OCI-LY7 (cell line): Measurements from ENCODE around the gene RAB21. TPM values are rescaled to one million over a fixed set of nuclear protein-coding genes. Genes with fewer than 3 reads are reported as not detected.

Experiments
- BruUV-seq: library from RNA; stranded (reverse); fragments of 400-500 nt; replicated peaks from 2 replicates; lab custom pipeline; 2021; lab: Mats Ljungman, UMichigan
- CTCF ChIA-PET: fragments of 300-600 bp; sonication (Branson Sonifier 250); formaldehyde crosslinking; loops from one replicate; lab custom pipeline; 2022; ENCODE audit warnings: antibody characterized with exemption; ENCODE audit not compliant: unreplicated experiment; lab: Charles Lee
- POLR2A ChIA-PET: fragments of 300-600 bp; sonication (Branson Sonifier 250); formaldehyde crosslinking; loops from one replicate; lab custom pipeline; 2022; ENCODE audit warnings: antibody characterized with exemption; lab: Charles Lee
- DNase-seq: peaks from one replicate; pipeline ENCODE4 v3.0.0-alpha.2; 2015; ENCODE audit warnings: low spot score
- H2AFZ ChIP-seq: fragments of 200-600 bp; sonication (generic), shearing (Covaris generic); 2 replicates; pipeline ENCODE4 v1.6.1; 2014; ENCODE audit warnings: mild to moderate bottlenecking, antibody characterized with exemption, low read length, moderate library complexity
- H3K27ac ChIP-seq: fragments of 200-600 bp; sonication (generic); 2 replicates; pipeline ENCODE4 v1.5.1; 2014; ENCODE audit warnings: mixed run types, low read depth, mild to moderate bottlenecking, moderate library complexity, low read length, inconsistent platforms; ENCODE audit not compliant: poor library complexity, severe bottlenecking
- H3K36me3 ChIP-seq: fragments of 200-600 bp; sonication (generic); 2 replicates; pipeline ENCODE4 v1.6.1; 2014; ENCODE audit warnings: mild to moderate bottlenecking, antibody characterized with exemption, low read length, moderate library complexity, mixed read lengths; ENCODE audit not compliant: insufficient read depth
- H3K4me1 ChIP-seq: fragments of 200-600 bp; sonication (generic); 2 replicates; pipeline ENCODE4 v1.5.1; 2014; ENCODE audit warnings: mild to moderate bottlenecking, low read length; ENCODE audit not compliant: insufficient read depth, poor library complexity, severe bottlenecking
- H3K4me2 ChIP-seq: fragments of 200-600 bp; sonication (generic); 2 replicates; pipeline ENCODE4 v1.6.1; 2014; ENCODE audit warnings: mild to moderate bottlenecking, low read length
- H3K4me3 ChIP-seq: fragments of 200-600 bp; sonication (generic); 2 replicates; pipeline ENCODE4 v1.5.1; 2014; ENCODE audit warnings: mild to moderate bottlenecking, low read depth, low read length; ENCODE audit not compliant: poor library complexity, severe bottlenecking
- H3K79me2 ChIP-seq: fragments of 200-600 bp; sonication (generic); 2 replicates; pipeline ENCODE4 v1.6.1; 2016; ENCODE audit warnings: low read depth, mild to moderate bottlenecking, low read length, moderate library complexity, mixed read lengths; ENCODE audit not compliant: insufficient read depth
- H3K9me2 ChIP-seq: fragments of 200-600 bp; sonication (generic); 2 replicates; pipeline ENCODE4 v1.6.1; 2016; ENCODE audit warnings: mild to moderate bottlenecking, low read length, mixed read lengths; ENCODE audit not compliant: insufficient read depth
- H3K9me3 ChIP-seq: fragments of 200-600 bp; sonication (generic); 2 replicates; pipeline ENCODE4 v1.6.1; 2014; ENCODE audit warnings: mild to moderate bottlenecking, mixed run types, low read length, mixed read lengths
- H4K20me1 ChIP-seq: fragments of 200-600 bp; sonication (generic); 2 replicates; pipeline ENCODE4 v1.6.1; 2014; ENCODE audit warnings: mild to moderate bottlenecking, antibody characterized with exemption, low read length, moderate library complexity, mixed read lengths; ENCODE audit not compliant: insufficient read depth
- CTCF ChIP-seq: fragments of 200-600 bp; sonication (generic); conservative IDR thresholded peaks from 2 replicates; pipeline ENCODE4 v1.5.1; 2014; ENCODE audit warnings: mild to moderate bottlenecking, antibody characterized with exemption, low read length, moderate library complexity, mixed read lengths
- EZH2phosphoT487 ChIP-seq: fragments of 200-600 bp; sonication (generic); IDR thresholded peaks from 2 replicates; pipeline ENCODE4 v1.6.1; 2018; ENCODE audit warnings: low read depth, borderline replicate concordance, mild to moderate bottlenecking, mixed run types, antibody characterized with exemption, low read length, moderate library complexity, mixed read lengths
- intact Hi-C: fragments of 100-400 bp; cut with micrococcal nuclease; formaldehyde crosslinking; loops from one replicate; pipeline ENCODE4 v1.10.0; 2022; ENCODE audit not compliant: unreplicated experiment
- total RNA-seq, 2 experiments: library from RNA; depleted of rRNA in 1 of 2; stranded (reverse); fragments of >200 nt in 1 of 2; shearing (Covaris generic) in 1 of 2; gene quantifications; 2 replicates each; pipeline ENCODE4 v1.2.3, GENCODE V29; 2014 to 2022

RAB21 gene
- total RNA-seq, 2 experiments from 2014 or later = 18.2 to 46.6 TPM

GRCh38 chr12:71708658-71709057 lies 46.0 kb upstream of the RAB21 start:
- ChIA-PET CTCF (interaction anchor here (0.5 kb wide), 1 partner anchor 138 kb away, joined by 3 read pairs; no protein-coding TSS in a partner anchor), POLR2A (interaction anchor here (2.7 kb wide), 1 partner anchor 23 kb away, joined by 16 read pairs; the partner anchor contains the start of gene TMEM19)
- H3K27ac ChIP-seq = no peak overlapping the region
- peaks cover 44% of the 10 kb centered on the region for H3K36me3 ChIP-seq
- H3K4me3 ChIP-seq = no peak overlapping the region
- H3K9me2 ChIP-seq = no peaks in the 10 kb centered on the region
- no peak overlapping the region for H2AFZ ChIP-seq
- no peaks in the 10 kb centered on the region for H4K20me1 ChIP-seq
- H3K79me2 ChIP-seq = no peaks in the 10 kb centered on the region
- peaks cover 8% of the 10 kb centered on the region; the same call in 1 of the 2 replicates for H3K9me3 ChIP-seq
- H3K4me2 ChIP-seq = no peak overlapping the region
- no peaks in the 10 kb centered on the region for H3K4me1 ChIP-seq
- TF ChIP-seq EZH2phosphoT487 (no peak), CTCF (no peak)
- no TSS peak for BruUV-seq
- no peak for DNase-seq
- intact Hi-C loops = no loop called here

- TF ChIP-seq CTCF = no peak
- TF ChIP-seq EZH2phosphoT487 = no peak
- Histone ChIP-seq H3K4me1 (no peaks in the 10 kb centered on the region), H4K20me1 (no peaks in the 10 kb centered on the region), H3K36me3 (peaks cover 26% of the 10 kb centered on the region), H2AFZ (no peak overlapping the region), H3K27ac (no peak overlapping the region), H3K9me3 (peaks cover 8% of the 10 kb centered on the region; the same call in 1 of the 2 replicates), H3K79me2 (no peaks in the 10 kb centered on the region), H3K9me2 (no peaks in the 10 kb centered on the region), H3K4me3 (no peak overlapping the region), H3K4me2 (no peak overlapping the region)
- intact Hi-C loops = no loop called here
- no peak for DNase-seq
- POLR2A ChIA-PET = interaction anchor here (0.9 kb wide), 1 partner anchor 15 kb away, joined by 3 read pairs; no protein-coding TSS in a partner anchor
- no TSS peak for BruUV-seq
- CTCF ChIA-PET = no interaction called here
Measured at GRCh38 chr12:71710276-71711125, 44.2 kb upstream of the RAB21 start.

DNA sequence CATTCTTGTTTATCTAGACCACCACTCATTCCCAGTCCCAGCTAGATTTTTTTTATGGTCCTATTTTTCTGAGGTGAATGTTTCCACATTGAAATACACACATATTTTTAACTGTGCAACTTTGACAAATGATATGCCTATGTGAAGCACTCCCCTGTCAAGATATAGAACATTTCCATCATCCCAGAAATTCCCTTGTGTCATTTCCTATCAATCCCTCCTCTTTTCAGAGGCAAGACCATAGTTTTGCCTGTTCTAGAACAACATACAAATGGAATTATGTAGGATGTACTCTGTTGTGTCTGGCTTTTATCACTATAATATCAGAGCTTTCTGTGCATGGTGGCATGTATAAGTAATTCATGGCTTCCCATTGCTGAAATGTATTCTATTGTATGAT lies 36.1 kb upstream of the RAB21 start:
- TF ChIP-seq CTCF (no peak), EZH2phosphoT487 (no peak)
- DNase-seq = no peak
- no peaks in the 10 kb centered on the region for H3K9me3 ChIP-seq
- no peak overlapping the region for H2AFZ ChIP-seq
- intact Hi-C loops = no loop called here
- BruUV-seq = no TSS peak
- no peaks in the 10 kb centered on the region for H3K79me2 ChIP-seq
- ChIA-PET CTCF (no interaction called here), POLR2A (interaction anchor here (0.7 to 1.6 kb wide), 2 partner anchors 19 to 33 kb away, joined by 3 read pairs; partner anchors contain the start of gene TMEM19)
- no peak overlapping the region for H3K4me3 ChIP-seq
- no peaks in the 10 kb centered on the region for H3K36me3 ChIP-seq
- no peaks in the 10 kb centered on the region for H4K20me1 ChIP-seq
- no peaks in the 10 kb centered on the region for H3K9me2 ChIP-seq
- H3K4me1 ChIP-seq = no peaks in the 10 kb centered on the region
- H3K27ac ChIP-seq = no peak overlapping the region
- H3K4me2 ChIP-seq = no peak overlapping the region
